PC-3 (cell line): ENCODE measurements around the gene DERA. TPM values are rescaled to one million over a fixed set of nuclear protein-coding genes. Genes with fewer than 3 reads are reported as not detected.
A peak's percentile ranks its signal among the peaks of the same experiment; 100 is the strongest.

ENCODE experiments used
- ATAC-seq: fragments of 200-7000 bp; cut with Tn5 transposase; 2 replicates; pipeline ENCODE4 v1.9.1; 2020; ENCODE audit warnings: mild to moderate bottlenecking, moderate library complexity
- BruUV-seq: library from RNA; stranded (reverse); fragments of 400-500 nt; replicated peaks from 2 replicates; lab custom pipeline; 2021; lab: Mats Ljungman, UMichigan
- CTCF ChIA-PET: fragments of 300-600 bp; sonication (Branson Sonifier 250); formaldehyde crosslinking; loops from one replicate; lab custom pipeline; 2022; ENCODE audit warnings: antibody characterized with exemption; lab: Charles Lee
- POLR2A ChIA-PET: fragments of 300-600 bp; sonication (Branson Sonifier 250); formaldehyde crosslinking; loops from one replicate; lab custom pipeline; 2022; ENCODE audit warnings: antibody characterized with exemption; ENCODE audit not compliant: unreplicated experiment; lab: Charles Lee
- DNase-seq: peaks from one replicate; pipeline ENCODE4 v3.0.0-alpha.2; 2015
- H2AFZ ChIP-seq: fragments of 300-600 bp; sonication (generic); 2 replicates; pipeline ENCODE4 v1.6.0; 2016; ENCODE audit warnings: antibody characterized with exemption, low read length
- H3F3A ChIP-seq: fragments of 300-600 bp; sonication (generic); one replicate; pipeline ENCODE4 v1.6.0; 2017; ENCODE audit warnings: antibody characterized with exemption, low read length, control low read depth, mild to moderate bottlenecking; ENCODE audit not compliant: unreplicated experiment
- H3K27ac ChIP-seq: fragments of 300-600 bp; sonication (generic); 2 replicates; pipeline ENCODE4 v1.5.1; 2016; ENCODE audit warnings: mild to moderate bottlenecking, low read length
- H3K27me3 ChIP-seq: fragments of 300-600 bp; sonication (generic); 2 replicates; pipeline ENCODE4 v1.6.1; 2016; ENCODE audit warnings: low read length, mixed read lengths
- H3K36me3 ChIP-seq: fragments of 300-600 bp; sonication (generic); 2 replicates; pipeline ENCODE4 v1.6.1; 2016; ENCODE audit warnings: low read depth, mixed run types, low read length, mixed read lengths
- H3K4me1 ChIP-seq: fragments of 300-600 bp; sonication (generic); 2 replicates; pipeline ENCODE4 v1.5.1; 2016; ENCODE audit warnings: low read length; ENCODE audit not compliant: insufficient read depth
- H3K4me2 ChIP-seq: fragments of 300-600 bp; sonication (generic); 2 replicates; pipeline ENCODE4 v1.6.0; 2016; ENCODE audit warnings: low read length
- H3K4me3 ChIP-seq: fragments of 300-600 bp; sonication (generic); 2 replicates; pipeline ENCODE4 v1.5.1; 2016; ENCODE audit warnings: mild to moderate bottlenecking, low read length, mixed read lengths
- H3K79me2 ChIP-seq: fragments of 300-600 bp; sonication (generic); 2 replicates; pipeline ENCODE4 v1.6.1; 2017; ENCODE audit warnings: low read length, mixed read lengths
- H3K9ac ChIP-seq: fragments of 300-600 bp; sonication (generic); 2 replicates; pipeline ENCODE4 v1.6.0; 2016; ENCODE audit warnings: mild to moderate bottlenecking, low read length
- H3K9me2 ChIP-seq: fragments of 300-600 bp; sonication (generic); replicated peaks from 2 replicates; pipeline ENCODE4 v1.6.1; 2016; ENCODE audit warnings: mixed run types, low read length, mixed read lengths
- H3K9me3 ChIP-seq: fragments of 300-600 bp; sonication (generic); 2 replicates; pipeline ENCODE4 v1.6.1; 2016; ENCODE audit warnings: low read length, mixed read lengths
- H4K20me1 ChIP-seq: fragments of 300-600 bp; sonication (generic); 2 replicates; pipeline ENCODE4 v1.6.1; 2016; ENCODE audit warnings: low read length, mixed read lengths
- CTCF ChIP-seq: fragments of 300-600 bp; sonication (generic); conservative IDR thresholded peaks from 2 replicates; pipeline ENCODE4 v1.5.1; 2017; ENCODE audit warnings: antibody characterized with exemption, low read depth, mild to moderate bottlenecking, low read length
- EZH2 ChIP-seq: fragments of 300-600 bp; sonication (generic); IDR thresholded peaks from one replicate; pipeline ENCODE4 v1.6.1; 2017; ENCODE audit warnings: antibody characterized with exemption, mild to moderate bottlenecking, low read length; ENCODE audit not compliant: unreplicated experiment
- EZH2phosphoT487 ChIP-seq: fragments of 300-600 bp; sonication (generic); IDR thresholded peaks from 2 replicates; pipeline ENCODE4 v1.6.1; 2018; ENCODE audit warnings: mild to moderate bottlenecking, antibody characterized with exemption, low read length, borderline replicate concordance
- intact Hi-C: fragments of 100-400 bp; cut with micrococcal nuclease; formaldehyde crosslinking; loops from 2 replicates; pipeline ENCODE4 v1.9.0; 2023
- total RNA-seq: library from RNA; depleted of rRNA; stranded (reverse); fragments of >200 nt; gene quantifications from 2 replicates; pipeline ENCODE4 v1.2.3, GENCODE V29; 2014

Gene DERA
- total RNA-seq, 1 experiment from 2014 or later: 49.4 TPM

- H2AFZ ChIP-seq: no peak overlapping the region
- no peaks in the 10 kb centered on the region for H3F3A ChIP-seq
- peak overlapping the region; percentile 96 for H3K27ac ChIP-seq
- no peaks in the 10 kb centered on the region for H3K79me2 ChIP-seq
- ATAC-seq (no peak), DNase-seq (peak; percentile 5)
- no peak overlapping the region for H3K4me3 ChIP-seq
- H3K9ac ChIP-seq: peak overlapping the region; percentile 60
- TF ChIP-seq EZH2phosphoT487 (no peak), EZH2 (no peak), CTCF (no peak)
- H4K20me1 ChIP-seq: no peaks in the 10 kb centered on the region
- ChIA-PET POLR2A (no interaction called here), CTCF (no interaction called here)
- H3K27me3 ChIP-seq: no peaks in the 10 kb centered on the region
- H3K4me2 ChIP-seq: peak overlapping the region; percentile 61
- intact Hi-C loops: no loop called here
- no TSS peak for BruUV-seq
- no peaks in the 10 kb centered on the region for H3K9me3 ChIP-seq
- 0 out of 2 replicates have a peak, but pooled peaks cover 2% of the 10 kb centered on the region for H3K36me3 ChIP-seq
- peaks cover 30% of the 10 kb centered on the region for H3K4me1 ChIP-seq
- H3K9me2 ChIP-seq: no peaks in the 10 kb centered on the region
Observed at GRCh38 chr12:15956010-15956409, 44.9 kb downstream of the DERA start.

GRCh38 chr12:15956413-15957185 is 45.5 kb downstream of the DERA start:
- BruUV-seq: no TSS peak
- peak; percentile 92 for DNase-seq
- Histone ChIP-seq H3K4me1 (peaks cover 30% of the 10 kb centered on the region), H3K4me3 (peak overlapping the region; percentile 30; the same call in 1 of the 2 replicates), H3K27ac (peak overlapping the region; percentile 96), H3K79me2 (no peaks in the 10 kb centered on the region), H3K36me3 (0 out of 2 replicates have a peak, but pooled peaks cover 2% of the 10 kb centered on the region), H3K9me3 (no peaks in the 10 kb centered on the region), H3K9me2 (no peaks in the 10 kb centered on the region), H3K27me3 (no peaks in the 10 kb centered on the region), H2AFZ (no peak overlapping the region; the same call in 1 of the 2 replicates), H3F3A (no peaks in the 10 kb centered on the region), H3K4me2 (peak overlapping the region; percentile 61), H3K9ac (peak overlapping the region; percentile 60), H4K20me1 (no peaks in the 10 kb centered on the region)
- CTCF ChIA-PET: no interaction called here
- POLR2A ChIA-PET: no interaction called here
- peak; percentile 90 for ATAC-seq
- intact Hi-C loops: no loop called here
- TF ChIP-seq CTCF (no peak), EZH2phosphoT487 (no peak), EZH2 (no peak)

GRCh38 chr12:15962760-15963159 is 51.6 kb downstream of the DERA start:
- Histone ChIP-seq H3K36me3 (0 out of 2 replicates have a peak, but pooled peaks cover 6% of the 10 kb centered on the region), H3K79me2 (no peaks in the 10 kb centered on the region), H3K4me3 (peak overlapping the region; percentile 39; the same call in 1 of the 2 replicates), H3K9ac (peak overlapping the region; percentile 61), H3K9me3 (no peaks in the 10 kb centered on the region), H3K4me1 (peaks cover 29% of the 10 kb centered on the region), H3K4me2 (peak overlapping the region; percentile 76), H3K27me3 (no peaks in the 10 kb centered on the region), H3K27ac (peak overlapping the region; percentile 95), H3F3A (no peaks in the 10 kb centered on the region), H4K20me1 (no peaks in the 10 kb centered on the region), H2AFZ (0 out of 2 replicates have a peak overlapping the region, but pooled peaks have one; percentile 27), H3K9me2 (no peaks in the 10 kb centered on the region)
- POLR2A ChIA-PET: interaction anchor here (0.6 to 0.7 kb wide), 2 partner anchors 51 to 71 kb away, joined by 3 to 24 read pairs; partner anchors contain the start of gene DERA
- peak; percentile 88 for ATAC-seq
- CTCF ChIA-PET: no interaction called here
- DNase-seq: peak; percentile 77
- intact Hi-C loops: no loop called here
- BruUV-seq: no TSS peak
- TF ChIP-seq CTCF: no peak
- no peak for TF ChIP-seq EZH2
